Ovary (tissue), 3 donors: ENCODE results near the gene CCR6.

Experiments used
- CTCF ChIP-seq, 3 donors: fragments of 450-650 bp in 2 of 3; fragments of 200-600 bp in 1 of 3; IDR thresholded peaks; one replicate each; pipeline versions ENCODE4 v1.5.1 to v1.8.0; 2016 to 2022; ENCODE audit warnings: antibody characterized with exemption in 3 of 3, mild to moderate bottlenecking in 1 of 3
- EP300 ChIP-seq: sonication (generic); formaldehyde crosslinking; IDR thresholded peaks from one replicate; pipeline ENCODE4 v1.6.1; 2017; ENCODE audit warnings: antibody characterized with exemption
- POLR2A ChIP-seq: fragments of 450-650 bp; IDR thresholded peaks from one replicate; pipeline ENCODE4 v1.6.1; 2017; ENCODE audit warnings: antibody characterized with exemption, mild to moderate bottlenecking, moderate library complexity
- donor health status: DM: no; HTN: no; CAD: no.

GRCh38 chr6:167143041-167143440 is 20.1 kb downstream of the CCR6 start:
- TF ChIP-seq CTCF (IDR thresholded peaks at IDR 0.05): no peak
- no peak for TF ChIP-seq EP300
- TF ChIP-seq POLR2A: no peak
